ENCODE measurements around the gene KRTAP10-11.
"Not testable (repeated sequence)": the region's sequence is repeated elsewhere in the genome, so short reads cannot be mapped to it uniquely, and the experiment has no call there.

The KRTAP10-11 gene

GRCh38 chr21:44614961-44615391 is 31.2 kb upstream of the KRTAP10-11 start:
- DNase-seq (ENCODE audit: low read depth): no peak

GRCh38 chr21:44615466-44615865 is 30.7 kb upstream of the KRTAP10-11 start:
- no peak for DNase-seq (ENCODE audit: low read depth)

GRCh38 chr21:44615911-44616590 is 30.2 kb upstream of the KRTAP10-11 start:
- DNase-seq (ENCODE audit: low read depth): no peak

- no peak for DNase-seq (ENCODE audit: low read depth)
Observed at GRCh38 chr21:44616591-44616926, 29.7 kb upstream of the KRTAP10-11 start.

GRCh38 chr21:44617071-44617501 is 29.1 kb upstream of the KRTAP10-11 start:
- no peak for DNase-seq (ENCODE audit: low read depth)

- no peak for DNase-seq (ENCODE audit: low read depth)
Observed at GRCh38 chr21:44618504-44618903, 27.7 kb upstream of the KRTAP10-11 start.

- no peak for DNase-seq (ENCODE audit: low read depth)
Observed at GRCh38 chr21:44618909-44619308, 27.3 kb upstream of the KRTAP10-11 start.

- no peak for DNase-seq (ENCODE audit: low read depth)
Observed at GRCh38 chr21:44619886-44620285, 26.3 kb upstream of the KRTAP10-11 start.

GRCh38 chr21:44623575-44623974 is 22.6 kb upstream of the KRTAP10-11 start:
- DNase-seq (ENCODE audit: low read depth): no peak

GRCh38 chr21:44625756-44626155 is 20.5 kb upstream of the KRTAP10-11 start:
- no peak for DNase-seq (ENCODE audit: low read depth)

- no peak for DNase-seq (ENCODE audit: low read depth)
Observed at GRCh38 chr21:44626262-44626661, 20.0 kb upstream of the KRTAP10-11 start.

GRCh38 chr21:44626673-44627143 is 19.5 kb upstream of the KRTAP10-11 start, which contains the start of gene KRTAP10-9:
TSS of gene KRTAP10-9 (plus strand) at chr21:44627093. CDS start at chr21:44627172, 79 bp downstream.
- DNase-seq (ENCODE audit: low read depth): no peak

- DNase-seq (ENCODE audit: low read depth): not testable (repeated sequence)
Observed at GRCh38 chr21:44627181-44627822, 18.9 kb upstream of the KRTAP10-11 start.

GRCh38 chr21:44627831-44628233 is 18.4 kb upstream of the KRTAP10-11 start:
- not testable (repeated sequence) for DNase-seq (ENCODE audit: low read depth)

GRCh38 chr21:44628707-44629391 is 17.4 kb upstream of the KRTAP10-11 start:
- no peak for DNase-seq (ENCODE audit: low read depth)

GRCh38 chr21:44630440-44630839 is 15.8 kb upstream of the KRTAP10-11 start:
- no peak for DNase-seq (ENCODE audit: low read depth)

- no peak for DNase-seq (ENCODE audit: low read depth)
Observed at GRCh38 chr21:44632067-44632466, 14.1 kb upstream of the KRTAP10-11 start.

- DNase-seq (ENCODE audit: low read depth): no peak
Observed at GRCh38 chr21:44636209-44637017, 9.8 kb upstream of the KRTAP10-11 start.

GRCh38 chr21:44637018-44637850 is 9.0 kb upstream of the KRTAP10-11 start, which contains the start of gene KRTAP10-10:
TSS of gene KRTAP10-10 (plus strand) at chr21:44637356. CDS start at chr21:44637418, 62 bp downstream.
- DNase-seq (ENCODE audit: low read depth): no peak

- not testable (repeated sequence) for DNase-seq (ENCODE audit: low read depth)
Observed at GRCh38 chr21:44637851-44638348, 8.3 kb upstream of the KRTAP10-11 start.

Data from stromal cell of bone marrow (primary cell).